ENCODE data around the gene GPR12. TPM values are rescaled to one million over a fixed set of nuclear protein-coding genes. Genes with fewer than 3 reads are reported as not detected.

The GPR12 gene, protein sequence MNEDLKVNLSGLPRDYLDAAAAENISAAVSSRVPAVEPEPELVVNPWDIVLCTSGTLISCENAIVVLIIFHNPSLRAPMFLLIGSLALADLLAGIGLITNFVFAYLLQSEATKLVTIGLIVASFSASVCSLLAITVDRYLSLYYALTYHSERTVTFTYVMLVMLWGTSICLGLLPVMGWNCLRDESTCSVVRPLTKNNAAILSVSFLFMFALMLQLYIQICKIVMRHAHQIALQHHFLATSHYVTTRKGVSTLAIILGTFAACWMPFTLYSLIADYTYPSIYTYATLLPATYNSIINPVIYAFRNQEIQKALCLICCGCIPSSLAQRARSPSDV
- not detected in 2 replicates for total RNA-seq

DNA sequence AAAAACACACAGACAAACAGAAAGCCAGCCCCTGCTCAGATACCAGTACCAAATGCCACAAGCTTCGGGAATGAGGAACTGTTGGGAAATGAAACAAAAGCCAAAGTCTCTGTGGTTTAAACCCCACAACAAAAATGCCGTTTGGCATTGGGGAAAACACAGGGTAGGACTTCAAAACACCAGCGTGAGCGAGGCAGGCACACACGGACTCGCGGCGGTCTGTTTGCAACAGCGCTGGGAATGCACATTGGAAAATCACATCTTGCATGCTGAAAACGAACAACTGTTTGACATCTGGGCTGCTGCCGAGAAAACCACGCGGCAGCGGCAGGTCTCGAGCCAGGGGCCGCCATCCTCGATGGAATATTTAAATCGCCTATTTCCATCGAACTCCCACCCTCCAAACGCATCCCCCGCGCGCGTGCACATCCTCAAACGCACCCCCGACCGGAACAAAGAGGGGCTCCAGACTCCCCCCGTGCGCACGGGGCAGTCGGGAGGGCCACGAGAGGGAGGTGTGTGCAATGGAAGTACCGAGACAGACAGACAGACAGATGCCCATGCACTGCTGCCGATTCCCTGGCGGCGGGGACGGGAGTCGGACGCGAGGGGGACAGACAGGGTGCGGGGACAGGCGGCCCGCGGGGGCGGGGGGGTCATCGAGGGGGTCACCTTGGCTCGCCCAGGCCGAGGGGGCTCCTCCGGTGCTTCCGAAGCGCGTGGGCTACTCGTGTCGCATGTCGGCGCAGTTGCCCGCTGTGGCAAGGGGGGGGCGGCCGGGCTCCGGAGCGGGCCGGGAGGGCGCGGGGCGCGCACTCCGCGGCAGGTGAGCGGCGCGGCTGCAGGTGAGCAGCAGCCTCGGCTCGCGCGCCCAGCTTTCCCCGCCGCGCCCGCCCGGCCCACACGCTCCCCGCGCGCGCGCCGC is at the start of gene GPR12:
GPR12 (minus strand) TSS at position 880 of the 925 bp plus-strand sequence. CDS start 959 bp downstream, outside the sequence.

Other genes with a start within 250 kb of the GPR12 start
- 6.5 and 6.7 TPM in 2 replicates for gene WASF3, start 203.1 kb downstream of the GPR12 start, total RNA-seq